ENCODE measurements around the gene MRPS5.

MRPS5 gene

DNA sequence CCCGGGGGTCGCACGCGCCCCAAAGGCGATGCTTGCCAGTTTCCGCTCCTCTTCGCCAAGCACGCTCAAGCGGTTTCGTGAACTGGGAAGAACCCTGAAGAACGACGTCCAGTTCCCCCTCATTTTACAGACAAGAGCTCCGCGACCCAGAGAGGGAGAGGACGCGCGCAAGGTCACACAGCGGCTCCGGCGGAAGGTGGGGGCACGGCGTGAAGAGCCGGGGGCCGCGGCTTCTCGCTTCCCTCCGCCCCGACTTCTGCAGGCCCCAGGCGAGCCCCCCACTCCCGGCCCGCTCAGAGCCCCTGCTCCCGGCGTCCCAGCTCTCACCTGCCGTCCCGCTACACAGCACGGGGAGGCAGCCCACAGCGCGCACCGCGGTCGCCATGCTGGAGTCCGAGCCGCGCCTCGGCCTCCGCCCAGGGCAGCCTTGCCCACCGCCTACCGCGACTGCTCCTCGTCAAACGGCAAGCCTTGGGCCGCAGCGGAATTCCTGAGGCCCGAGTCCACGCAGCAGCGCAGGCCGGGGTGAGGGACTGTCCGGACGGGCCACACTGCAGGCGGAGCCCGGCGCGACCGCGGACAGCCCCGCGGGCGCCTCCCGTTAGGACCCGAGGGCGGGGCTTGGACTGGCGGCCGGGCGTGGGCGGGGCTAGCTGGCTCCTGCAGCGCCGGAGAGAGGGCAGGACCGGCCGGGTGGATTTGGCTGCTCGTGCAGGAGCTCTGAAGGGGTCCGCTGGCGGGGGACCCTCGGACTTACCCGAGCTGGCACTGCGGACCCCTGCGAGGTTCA, at the start of gene MRPS5:
Gene MRPS5, minus strand, starts transcription at position 402 of the 790 bp plus-strand sequence. Its CDS starts 17 bp downstream, at position 385.
- TF ChIP-seq, protein P1, sequence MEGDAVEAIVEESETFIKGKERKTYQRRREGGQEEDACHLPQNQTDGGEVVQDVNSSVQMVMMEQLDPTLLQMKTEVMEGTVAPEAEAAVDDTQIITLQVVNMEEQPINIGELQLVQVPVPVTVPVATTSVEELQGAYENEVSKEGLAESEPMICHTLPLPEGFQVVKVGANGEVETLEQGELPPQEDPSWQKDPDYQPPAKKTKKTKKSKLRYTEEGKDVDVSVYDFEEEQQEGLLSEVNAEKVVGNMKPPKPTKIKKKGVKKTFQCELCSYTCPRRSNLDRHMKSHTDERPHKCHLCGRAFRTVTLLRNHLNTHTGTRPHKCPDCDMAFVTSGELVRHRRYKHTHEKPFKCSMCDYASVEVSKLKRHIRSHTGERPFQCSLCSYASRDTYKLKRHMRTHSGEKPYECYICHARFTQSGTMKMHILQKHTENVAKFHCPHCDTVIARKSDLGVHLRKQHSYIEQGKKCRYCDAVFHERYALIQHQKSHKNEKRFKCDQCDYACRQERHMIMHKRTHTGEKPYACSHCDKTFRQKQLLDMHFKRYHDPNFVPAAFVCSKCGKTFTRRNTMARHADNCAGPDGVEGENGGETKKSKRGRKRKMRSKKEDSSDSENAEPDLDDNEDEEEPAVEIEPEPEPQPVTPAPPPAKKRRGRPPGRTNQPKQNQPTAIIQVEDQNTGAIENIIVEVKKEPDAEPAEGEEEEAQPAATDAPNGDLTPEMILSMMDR (IDR thresholded peaks at IDR 0.05; ENCODE audit: low read depth, low read length), result no peak
- H3K4me3 ChIP-seq (ENCODE audit: low read depth, low read length), result peak within 1 kb of the TSS; percentile 97

DNA sequence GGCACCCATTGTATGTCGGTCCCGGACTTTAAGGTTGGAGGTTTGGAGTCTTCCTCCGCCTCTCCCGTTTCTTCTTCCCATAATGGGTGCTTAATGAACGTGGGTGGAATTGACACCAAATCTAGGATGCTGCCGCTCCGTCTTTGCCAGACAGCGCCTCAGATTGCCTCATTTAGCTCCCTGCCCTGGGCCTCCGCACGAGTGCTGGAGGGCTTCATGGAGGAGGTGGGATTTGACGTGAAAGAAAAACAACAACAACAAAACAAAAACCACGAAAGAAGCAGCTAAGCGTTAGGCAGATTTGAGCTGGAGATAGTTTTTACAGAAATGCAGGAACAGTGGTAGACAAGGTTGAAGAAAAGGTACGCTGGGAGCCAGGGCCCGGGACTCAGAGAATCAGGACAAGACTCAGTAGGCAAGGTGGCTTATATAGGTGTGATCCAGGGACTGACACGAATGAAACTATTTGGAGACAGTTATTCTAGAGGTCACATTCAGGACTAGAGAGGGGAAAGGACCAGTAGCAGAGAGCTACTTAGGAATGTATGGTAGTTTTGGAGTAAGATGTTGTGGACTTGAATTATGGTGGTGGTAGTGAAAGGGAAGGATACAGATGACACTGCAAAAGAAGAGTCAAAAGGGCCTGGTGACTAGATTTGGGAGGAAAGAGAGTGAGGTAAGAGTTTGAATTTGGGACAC, 44.6 kb upstream of the MRPS5 start:
- peak overlapping the region; percentile 82 for H3K4me3 ChIP-seq (ENCODE audit: low read depth, low read length)
- TF ChIP-seq, protein P1 (IDR thresholded peaks at IDR 0.05; ENCODE audit: low read depth, low read length), result no peak

DNA sequence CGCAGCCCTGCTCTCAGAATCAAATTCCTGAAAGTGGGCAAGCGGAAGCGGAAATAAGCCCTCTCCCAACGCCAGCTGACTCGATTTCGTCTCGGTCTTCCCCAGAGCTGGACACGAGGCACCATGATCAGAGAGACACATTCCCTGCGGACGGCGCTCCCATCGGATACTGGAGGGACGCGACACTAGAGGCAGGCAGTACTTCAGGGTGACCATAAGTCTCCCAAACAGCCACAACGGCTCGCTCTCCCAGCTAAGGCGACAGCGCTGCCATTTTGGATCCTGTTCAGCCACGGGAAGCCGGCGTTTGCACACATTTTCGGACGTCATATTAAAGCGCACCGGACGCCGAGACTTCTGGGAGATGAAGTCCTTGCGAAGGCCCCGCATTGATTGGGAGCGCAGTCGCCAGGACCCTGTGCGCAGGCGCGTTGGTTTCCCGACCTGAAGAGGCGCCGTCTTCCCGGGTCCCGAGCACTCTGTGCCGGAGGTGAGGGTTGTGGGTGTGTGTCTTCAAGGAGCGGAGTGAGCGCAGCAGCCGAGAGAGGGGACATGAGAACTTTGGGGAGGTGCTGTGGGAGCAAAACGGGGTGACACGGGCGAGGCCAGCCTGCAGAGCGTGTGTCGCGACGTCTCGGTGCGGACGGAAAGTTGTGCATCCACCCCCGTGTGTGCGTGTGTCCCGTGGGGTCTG, 43.9 kb upstream of the MRPS5 start, which contains the start of gene ZNF2:
Gene ZNF2, plus strand, starts transcription at position 439 of the 694 bp plus-strand sequence. CDS start 10,418 bp downstream, outside the sequence.
- TF ChIP-seq, protein P1 (IDR thresholded peaks at IDR 0.05; ENCODE audit: low read depth, low read length), result no peak
- H3K4me3 ChIP-seq (ENCODE audit: low read depth, low read length), result peak within 1 kb of the TSS; percentile 82

DNA sequence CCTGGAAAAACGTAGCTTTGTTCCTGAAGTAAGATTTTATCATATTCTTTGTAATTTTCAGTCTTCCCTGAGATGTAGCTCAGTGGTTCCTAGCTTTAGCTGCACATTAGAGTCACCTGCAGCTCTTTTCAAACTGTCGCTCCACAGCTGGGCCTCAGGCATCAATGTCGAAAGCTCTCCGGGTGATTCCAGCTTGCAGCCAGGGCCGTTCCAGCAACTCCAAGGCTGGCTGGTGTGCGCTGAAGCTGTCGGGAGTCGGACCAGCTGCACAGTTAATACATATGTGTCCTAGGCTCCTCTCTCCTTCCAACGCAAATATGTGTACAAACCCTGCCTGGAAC, 43.4 kb upstream of the MRPS5 start:
- TF ChIP-seq, protein P1 (IDR thresholded peaks at IDR 0.05; ENCODE audit: low read depth, low read length), result no peak
- H3K4me3 ChIP-seq (ENCODE audit: low read depth, low read length), result peak overlapping the region; percentile 82

DNA sequence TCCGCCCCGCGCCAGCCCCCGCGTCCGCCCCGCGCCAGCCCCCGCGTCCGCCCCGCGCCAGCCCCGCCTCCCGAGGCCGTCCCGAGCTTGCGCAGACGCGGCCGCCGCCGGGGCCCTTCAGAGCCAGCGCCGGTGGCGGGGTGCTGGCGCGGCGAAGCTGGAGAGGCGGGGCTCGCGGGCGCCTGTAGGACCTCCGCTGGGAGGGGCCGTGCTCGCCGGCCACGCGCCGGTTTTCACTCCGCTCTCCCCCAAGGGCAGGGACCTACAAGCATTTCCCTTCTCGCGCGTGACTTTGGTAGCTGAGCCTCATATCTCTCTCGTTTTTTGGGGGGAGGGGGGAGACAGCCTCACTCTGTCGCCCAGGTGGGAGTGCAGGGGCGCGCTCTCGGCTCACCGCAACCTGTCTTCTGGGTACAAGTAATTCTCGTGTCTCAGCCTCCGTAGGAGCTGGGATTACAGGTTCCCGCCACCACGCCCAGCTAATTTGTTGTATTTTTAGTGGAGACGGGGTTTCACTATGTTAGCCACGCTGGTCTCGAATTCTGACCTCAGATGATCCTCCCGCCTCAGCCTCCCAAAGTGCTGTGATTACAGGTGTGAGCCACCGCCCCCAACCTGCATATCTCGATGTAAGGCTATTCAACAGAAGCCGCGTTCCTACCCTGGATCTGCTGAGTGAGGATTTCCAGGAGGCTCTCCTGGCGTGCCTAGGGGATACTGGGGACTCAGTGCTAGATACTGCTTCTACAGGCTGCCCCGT, 38.3 kb upstream of the MRPS5 start, which contains the start of gene ZNF514:
Gene ZNF514, minus strand, starts transcription at position 159 of the 760 bp plus-strand sequence. CDS start 6,595 bp downstream, outside the sequence.
- TF ChIP-seq, protein P1 (IDR thresholded peaks at IDR 0.05; ENCODE audit: low read depth, low read length), result no peak
- H3K4me3 ChIP-seq (ENCODE audit: low read depth, low read length), result peak within 1 kb of the TSS; percentile 72

DNA sequence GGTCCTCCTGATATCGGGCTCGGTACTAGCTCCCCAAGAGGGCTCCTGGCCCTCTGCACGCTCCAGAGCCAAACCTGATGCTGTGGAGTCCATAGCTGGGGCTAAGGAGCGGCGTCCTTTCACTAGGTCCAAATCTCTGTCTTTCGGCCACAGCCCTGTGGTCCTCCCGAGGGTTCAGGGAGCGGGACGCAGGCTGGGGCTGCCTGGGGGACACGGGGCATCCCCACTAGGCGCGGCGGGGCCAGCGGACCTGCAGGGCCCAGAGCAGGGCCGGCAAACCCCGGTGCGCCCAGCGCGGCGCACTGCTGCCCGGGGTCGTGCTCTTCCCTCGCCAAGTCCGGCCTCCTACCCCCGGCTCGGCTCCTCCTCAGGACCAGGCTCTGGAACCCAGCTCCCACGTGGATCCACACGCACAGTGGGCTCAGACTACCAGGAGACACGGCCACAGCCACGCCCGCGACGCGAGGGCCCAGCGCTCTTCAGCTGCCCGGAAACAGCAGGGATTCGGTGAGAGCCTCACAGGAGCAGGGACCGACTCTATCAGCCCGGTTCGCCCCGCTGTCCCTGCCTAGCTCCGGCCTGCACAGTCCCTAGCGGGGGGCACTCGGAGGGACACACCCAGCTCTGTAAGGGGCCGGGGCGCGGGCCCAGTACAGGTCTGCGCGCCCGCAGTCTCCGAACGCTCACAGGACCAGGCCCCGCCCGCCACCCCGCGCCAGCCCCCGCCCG, 37.4 kb upstream of the MRPS5 start:
- TF ChIP-seq, protein P1 (IDR thresholded peaks at IDR 0.05; ENCODE audit: low read depth, low read length), result no peak
- H3K4me3 ChIP-seq (ENCODE audit: low read depth, low read length), result peak overlapping the region; percentile 72

All from WI38 (cell line).